H1 (cell line): ENCODE measurements around the gene ACOT7. TPM values are rescaled to one million over a fixed set of nuclear protein-coding genes. Genes with fewer than 3 reads are reported as not detected.

Experiments
- CTCF ChIA-PET: fragments of 300-600 bp; sonication (Branson Sonifier 250); formaldehyde crosslinking; loops from one replicate; lab custom pipeline; 2021; ENCODE audit not compliant: partially characterized antibody; lab: Charles Lee
- POLR2A ChIA-PET: fragments of 300-600 bp; sonication (Branson Sonifier 250); formaldehyde crosslinking; loops from one replicate; lab custom pipeline; 2021; ENCODE audit warnings: inconsistent platforms; ENCODE audit not compliant: partially characterized antibody; lab: Charles Lee
- DNase-seq, 2 experiments: peaks; one replicate each; pipeline versions ENCODE4 v3.0.0 to v3.0.0-alpha.2; 2010 to 2022; ENCODE audit warnings: low spot score in 2 of 2, low read depth in 1 of 2, mixed read lengths in 1 of 2
- FAIRE-seq: peaks from 2 replicates; lab custom pipeline; 2011; peaks lifted over from hg19 to GRCh38; lab: Jason Lieb, UNC
- H2AFZ ChIP-seq: 2 replicates; pipeline ENCODE4 v1.8.1; 2012; ENCODE audit warnings: low read length, inconsistent platforms
- H2AK5ac ChIP-seq: 2 replicates; pipeline ENCODE4 v1.6.1; 2013; ENCODE audit warnings: low read depth, low read length
- H2BK120ac ChIP-seq: replicated peaks from 2 replicates; pipeline ENCODE3; 2013; ENCODE audit warnings: low read depth, low read length, inconsistent platforms
- H2BK12ac ChIP-seq: 2 replicates; pipeline ENCODE4 v1.6.1; 2013; ENCODE audit warnings: low read depth, low read length
- H2BK15ac ChIP-seq: 2 replicates; pipeline ENCODE4 v1.6.1; 2013; ENCODE audit warnings: low read length
- H2BK20ac ChIP-seq: 2 replicates; pipeline ENCODE4 v1.6.1; 2013; ENCODE audit warnings: low read length
- H2BK5ac ChIP-seq: 2 replicates; pipeline ENCODE4 v1.6.1; 2013; ENCODE audit warnings: low read depth, low read length
- H3K14ac ChIP-seq: 2 replicates; pipeline ENCODE4 v1.6.1; 2013; ENCODE audit warnings: inconsistent platforms; ENCODE audit not compliant: insufficient read length
- H3K18ac ChIP-seq: 2 replicates; pipeline ENCODE4 v1.6.1; 2013; ENCODE audit warnings: low read length; ENCODE audit errors: extremely low read depth
- H3K23ac ChIP-seq: 2 replicates; pipeline ENCODE4 v1.6.1; 2013; ENCODE audit warnings: inconsistent platforms; ENCODE audit not compliant: insufficient read length
- H3K23me2 ChIP-seq: 2 replicates; pipeline ENCODE4 v1.6.1; 2013; ENCODE audit warnings: low read depth, low read length
- H3K27ac ChIP-seq: 2 replicates; pipeline ENCODE4 v1.6.1; 2011; ENCODE audit warnings: low read depth, low read length, inconsistent platforms
- H3K27me3 ChIP-seq, 4 experiments: replicated peaks in 1 of 4; 1 replicate in 1 of 4; 2 replicates in 3 of 4; pipeline versions ENCODE4 v1.6.1 to v1.8.1; 2011 to 2013; ENCODE audit warnings: low read length in 3 of 4, mild to moderate bottlenecking in 3 of 4, inconsistent platforms in 2 of 4, mixed read lengths in 2 of 4, moderate library complexity in 1 of 4; ENCODE audit not compliant: control insufficient read depth in 3 of 4, insufficient read depth in 3 of 4; ENCODE audit errors: extremely low read depth in 1 of 4
- H3K36me3 ChIP-seq, 4 experiments: 2 replicates each; pipeline versions ENCODE4 v1.6.1 to v1.8.1; 2011 to 2013; ENCODE audit warnings: mild to moderate bottlenecking in 4 of 4, low read length in 3 of 4, moderate library complexity in 2 of 4, control low read depth in 1 of 4, inconsistent platforms in 1 of 4; ENCODE audit not compliant: insufficient read depth in 4 of 4, control insufficient read depth in 2 of 4
- H3K4ac ChIP-seq: replicated peaks from 2 replicates; pipeline ENCODE3; 2013; ENCODE audit warnings: low read length, low read depth, mixed read lengths, inconsistent platforms; ENCODE audit not compliant: insufficient read length
- H3K4me1 ChIP-seq, 4 experiments: replicated peaks in 1 of 4; 1 replicate in 1 of 4; 2 replicates in 3 of 4; pipeline versions ENCODE4 v1.6.1 to v1.8.1; 2011 to 2013; ENCODE audit warnings: low read length in 3 of 4, inconsistent platforms in 2 of 4, mixed read lengths in 1 of 4; ENCODE audit not compliant: insufficient read depth in 4 of 4, control insufficient read depth in 3 of 4
- H3K4me2 ChIP-seq, 2 experiments: 2 replicates each; pipeline versions ENCODE4 v1.6.1 to v1.8.1; 2011 to 2013; ENCODE audit warnings: low read depth in 2 of 2, low read length in 2 of 2, control low read depth in 1 of 2, inconsistent platforms in 1 of 2, mild to moderate bottlenecking in 1 of 2; ENCODE audit not compliant: insufficient read depth in 1 of 2
- H3K4me3 ChIP-seq, 4 experiments: fragments of 200-600, 300-600 bp in 1 of 4; sonication (generic), shearing (Covaris generic), sonication (Bioruptor Twin) in 1 of 4; 2 replicates each; pipeline versions ENCODE4 v1.5.1 to v1.8.1; 2011 to 2016; ENCODE audit warnings: low read length in 4 of 4, low read depth in 3 of 4, control low read depth in 2 of 4, inconsistent platforms in 2 of 4, mild to moderate bottlenecking in 2 of 4, mixed read lengths in 1 of 4, moderate library complexity in 1 of 4; ENCODE audit not compliant: insufficient read depth in 2 of 4; ENCODE audit errors: extremely low read depth in 1 of 4
- H3K56ac ChIP-seq: replicated peaks from 2 replicates; pipeline ENCODE3; 2013; ENCODE audit warnings: low read depth, mild to moderate bottlenecking, mixed read lengths, low read length, inconsistent platforms; ENCODE audit not compliant: insufficient read length
- H3K79me1 ChIP-seq: 2 replicates; pipeline ENCODE4 v1.6.1; 2013; ENCODE audit warnings: low read depth, low read length, control low read depth
- H3K79me2 ChIP-seq, 2 experiments: 2 replicates each; pipeline versions ENCODE4 v1.6.1 to v1.8.1; 2012 to 2013; ENCODE audit warnings: low read length in 2 of 2, mild to moderate bottlenecking in 2 of 2, inconsistent platforms in 1 of 2; ENCODE audit not compliant: insufficient read depth in 2 of 2, control insufficient read depth in 1 of 2
- H3K9ac ChIP-seq, 4 experiments: replicated peaks in 1 of 4; 1 replicate in 1 of 4; 2 replicates in 3 of 4; pipeline versions ENCODE4 v1.6.1 to v1.8.1; 2011 to 2013; ENCODE audit warnings: low read depth in 3 of 4, low read length in 3 of 4, control low read depth in 2 of 4, mild to moderate bottlenecking in 2 of 4, moderate library complexity in 2 of 4, inconsistent platforms in 1 of 4; ENCODE audit errors: extremely low read depth in 1 of 4
- H3K9me3 ChIP-seq, 2 experiments: 2 replicates each; pipeline versions ENCODE4 v1.6.1 to v1.8.1; 2012 to 2013; ENCODE audit warnings: mild to moderate bottlenecking in 2 of 2, moderate library complexity in 2 of 2, control low read depth in 1 of 2, inconsistent platforms in 1 of 2, low read depth in 1 of 2, low read length in 1 of 2, mixed read lengths in 1 of 2; ENCODE audit not compliant: insufficient read depth in 2 of 2
- H4K20me1 ChIP-seq, 2 experiments: replicated peaks in 1 of 2; 2 replicates each; pipeline versions ENCODE3 to v1.8.1; 2011 to 2013; ENCODE audit warnings: inconsistent platforms in 2 of 2, low read length in 2 of 2, mild to moderate bottlenecking in 1 of 2; ENCODE audit not compliant: insufficient read depth in 2 of 2, control insufficient read depth in 1 of 2
- H4K5ac ChIP-seq: 2 replicates; pipeline ENCODE4 v1.6.1; 2013; ENCODE audit warnings: low read length, low read depth, mixed read lengths, inconsistent platforms; ENCODE audit not compliant: insufficient read length
- H4K8ac ChIP-seq: 2 replicates; pipeline ENCODE4 v1.8.0; 2013; ENCODE audit warnings: mild to moderate bottlenecking, moderate library complexity, low read length, inconsistent platforms; ENCODE audit not compliant: insufficient read depth; ENCODE audit errors: extremely low read depth
- H4K91ac ChIP-seq: replicated peaks from 2 replicates; pipeline ENCODE3; 2013; ENCODE audit warnings: low read length, mixed read lengths, inconsistent platforms; ENCODE audit not compliant: insufficient read length
- POLR2A ChIP-seq, 2 experiments: IDR thresholded peaks; 1 replicate in 1 of 2; 2 replicates in 1 of 2; pipeline ENCODE4 v1.6.1; 2011; ENCODE audit warnings: low read depth in 2 of 2, low read length in 2 of 2, mild to moderate bottlenecking in 2 of 2; ENCODE audit errors: control extremely low read depth in 1 of 2
- SIN3A ChIP-seq, 2 experiments: IDR thresholded peaks in 1 of 2; conservative IDR thresholded peaks in 1 of 2; 2 replicates each; pipeline ENCODE4 v1.6.1; 2011 to 2012; ENCODE audit warnings: low read length in 2 of 2, improper control_type of control experiment in 1 of 2, low read depth in 1 of 2, mild to moderate bottlenecking in 1 of 2
- WGBS, 2 experiments: shearing (Covaris generic) in 1 of 2; methylation state at CpG; one replicate each; pipeline versions ENCODE4 v1.1.6 to v1.1.7; 2013 to 2015; ENCODE audit warnings: low lambda C conversion rate in 2 of 2, mixed read lengths in 2 of 2, inconsistent platforms in 1 of 2, low coverage in 1 of 2, missing lambda C conversion rate in 1 of 2; ENCODE audit not compliant: insufficient replicate concordance in 2 of 2, insufficient coverage in 1 of 2, insufficient read length in 1 of 2; ENCODE audit errors: extremely low coverage in 1 of 2, missing lambda C conversion rate in 1 of 2; 5-methylcytosine and 5-hydroxymethylcytosine counted together
- polyA plus RNA-seq, 7 experiments: library from polyadenylated mRNA; depleted of rRNA in 3 of 7; stranded (reverse) in 5 of 7; unstranded in 2 of 7; fragments of >200 nt in 5 of 7; fragments of 200-250 nt in 2 of 7; gene quantifications; 1 replicate in 5 of 7; 2 replicates in 1 of 7; 4 replicates in 1 of 7; pipeline versions ENCODE4 v1.2.1 to v1.2.3, GENCODE V29; 2011 to 2013; ENCODE audit warnings: missing spikeins in 2 of 7, mixed read lengths in 2 of 7
- total RNA-seq: library from RNA; stranded (reverse); fragmentation: NEBNext Ultra II Directional; extraction: Animal tissue kit (Norgen Biotek cat#: 25700); gene quantifications from 2 replicates; pipeline ENCODE4 v1.2.1, GENCODE V29; 2021

Gene ACOT7
- total and polyA plus RNA-seq, 2 of the 8 experiments (the other 6 are each of a cell fraction or from before 2014, with no cell fraction given): 151 to 214 TPM

DNA sequence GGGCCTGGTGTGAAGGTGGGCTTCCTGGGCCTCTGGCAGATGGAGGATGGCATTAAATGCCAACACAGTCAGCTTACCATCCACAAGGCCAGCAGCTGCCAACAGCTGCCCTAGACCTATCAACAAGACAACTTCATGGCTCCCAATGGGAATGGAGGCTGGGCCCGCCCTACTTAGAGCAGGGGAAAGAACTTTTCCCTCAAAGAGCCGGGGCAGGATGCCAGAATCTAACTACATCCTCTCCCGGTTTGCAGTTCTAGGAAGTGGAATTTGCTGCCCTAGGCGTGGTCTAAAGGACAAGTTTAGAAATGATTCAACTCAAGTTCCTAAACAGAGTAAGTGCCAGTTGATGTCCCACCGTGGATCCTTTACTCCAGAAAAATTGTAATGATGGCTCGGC is 170.9 kb downstream of the ACOT7 start:
- Histone ChIP-seq H2BK5ac (no peak overlapping the region), H3K27ac (no peak overlapping the region), H4K5ac (no peak overlapping the region), H4K8ac (no peak overlapping the region), H3K79me1 (peaks cover 5% of the 10 kb centered on the region), H2BK15ac (no peak overlapping the region), H3K23me2 (no peaks in the 10 kb centered on the region), H4K91ac (no peak overlapping the region), H3K4ac (no peak overlapping the region), H3K56ac (no peak overlapping the region), H2AK5ac (no peak overlapping the region), H3K9ac (no peak overlapping the region), H2BK20ac (no peak overlapping the region), H2AFZ (no peak overlapping the region), H3K4me2 (no peak overlapping the region), H3K36me3 (peaks cover 9 to 50% (median 26%) of the 10 kb centered on the region in 4 experiments; a peak in 7 of 8 replicates), H3K9me3 (no peaks in the 10 kb centered on the region), H2BK120ac (no peak overlapping the region), H2BK12ac (no peak overlapping the region), H3K18ac (no peak overlapping the region), H3K14ac (no peak overlapping the region), H3K4me1 (no peaks in the 10 kb centered on the region; a peak in 1 of 7 replicates), H3K79me2 (0 out of 4 replicates have a peak, but pooled peaks cover 0 to 2% of the 10 kb centered on the region in 2 experiments), H3K27me3 (no peaks in the 10 kb centered on the region), H3K23ac (no peak overlapping the region), H4K20me1 (peaks cover 6 to 19% of the 10 kb centered on the region in 2 experiments), H3K4me3 (no peak overlapping the region)
- no peak for FAIRE-seq
- ChIA-PET POLR2A (interaction anchor here (1.6 to 5.1 kb wide), 5 partner anchors 8 to 20 kb away, joined by 5 to 28 read pairs (median 8); no protein-coding TSS in a partner anchor), CTCF (interaction anchor here (1.4 to 10.4 kb wide), 4 partner anchors 13 to 24 kb away, joined by 4 to 74 read pairs (median 8); partner anchors contain the start of gene RNF207)
- 92% methylated on average over 6 of the region's 6 CpGs; no CpG with 5 or more reads in 1 of the 2 experiments for WGBS, 2 experiments
- no peak for DNase-seq
- no peak for TF ChIP-seq POLR2A (IDR thresholded peaks at IDR 0.05; ENCODE audit: control extremely low read depth in 1 of 2, low read depth in 2 of 2, low read length in 2 of 2)
- no peak for TF ChIP-seq SIN3A (conservative IDR thresholded peaks at IDR 0.05 in 1 of 2, IDR thresholded peaks at IDR 0.05 in 1 of 2; ENCODE audit: low read depth in 1 of 2, low read length in 2 of 2)
